Right lobe of liver (tissue), 6 donors: ENCODE data around the gene PLIN4. TPM values are rescaled to one million over a fixed set of nuclear protein-coding genes. Genes with fewer than 3 reads are reported as not detected.

Experiments used
- ATAC-seq, 4 donors: fragments of 200-7000 bp; cut with Tn5 transposase; one replicate each; pipeline ENCODE4 v1.9.1; 2020; ENCODE audit warnings: mild to moderate bottlenecking in 4 of 4, moderate library complexity in 4 of 4
- DNase-seq, 3 donors: peaks; one replicate each; pipeline ENCODE4 v3.0.0-alpha.2; 2020
- H3K27ac ChIP-seq, 3 donors: fragments of 200-600 bp; one replicate each; pipeline ENCODE4 v1.8.0; 2022
- H3K27me3 ChIP-seq, 2 donors: fragments of 200-600 bp; one replicate each; pipeline ENCODE4 v1.8.0; 2022
- H3K36me3 ChIP-seq, 4 donors: fragments of 200-600 bp; sonication (generic) in 1 of 4; one replicate each; pipeline versions ENCODE4 v1.5.1 to v1.8.0; 2017 to 2022; ENCODE audit warnings: control low read depth in 1 of 4
- H3K4me1 ChIP-seq, 4 donors: fragments of 200-600 bp; sonication (generic) in 1 of 4; one replicate each; pipeline versions ENCODE4 v1.5.1 to v1.8.0; 2017 to 2022; ENCODE audit warnings: control low read depth in 1 of 4
- H3K4me3 ChIP-seq, 3 donors: fragments of 200-600 bp; one replicate each; pipeline ENCODE4 v1.8.0; 2022
- H3K9me3 ChIP-seq, 4 donors: fragments of 200-600 bp; sonication (generic) in 1 of 4; one replicate each; pipeline versions ENCODE4 v1.5.1 to v1.8.0; 2017 to 2022; ENCODE audit warnings: control low read depth in 1 of 4
- CTCF ChIP-seq, 4 donors: fragments of 200-600 bp in 3 of 4; fragments of 450-650 bp in 1 of 4; IDR thresholded peaks; one replicate each; pipeline versions ENCODE4 v1.5.1 to v1.8.0; 2016 to 2022; ENCODE audit warnings: antibody characterized with exemption in 4 of 4, mild to moderate bottlenecking in 2 of 4
- POLR2A ChIP-seq: fragments of 450-650 bp; IDR thresholded peaks from one replicate; pipeline ENCODE4 v1.6.1; 2017; ENCODE audit warnings: antibody characterized with exemption, mild to moderate bottlenecking
- WGBS: methylation state at CpG from one replicate; pipeline ENCODE4 v1.1.6; 2018; ENCODE audit warnings: low coverage, low lambda C conversion rate; ENCODE audit not compliant: insufficient coverage; ENCODE audit errors: missing lambda C conversion rate; 5-methylcytosine and 5-hydroxymethylcytosine counted together
- intact Hi-C, 2 donors: fragments of 100-400 bp; cut with DNase I; formaldehyde crosslinking; loops; one replicate each; pipeline versions ENCODE4 v1.11.2 to v1.14.1; 2022
- total RNA-seq, 6 experiments: library from RNA; depleted of rRNA in 2 of 6; stranded (reverse); fragments of >200 nt in 2 of 6; fragmentation: NEBNext Ultra II Directional in 3 of 6; extraction: Animal tissue kit (Norgen Biotek cat#: 25700) in 3 of 6; gene quantifications; one replicate each; pipeline versions ENCODE4 v1.1.0 to v1.2.4, GENCODE V29; 2016 to 2023
- donor health status: DM: no; HTN: yes; CAD: no.
- donor health status: DM: no; HTN: no; CAD: no.
- donor health status: DM: no; HTN: no; CAD: no.
- donor health status: DM: no; HTN: yes; CAD: no.
- donor health status: DM: no; HTN: yes; CAD: no.

PLIN4 gene
- total RNA-seq, 6 experiments from 2014 or later, result 28.4 to 51.2 (median 39.3) TPM

- Histone ChIP-seq H3K4me1 (no peaks in the 10 kb centered on the region), H3K27me3 (no peaks in the 10 kb centered on the region), H3K4me3 (no peak overlapping the region), H3K27ac (no peak overlapping the region), H3K36me3 (peaks cover 0 to 61% (median 13%) of the 10 kb centered on the region in 4 donors), H3K9me3 (no peaks in the 10 kb centered on the region)
- DNase-seq (peak in 1 of 3 donors; percentile 22), ATAC-seq (peak in 2 of 4 donors; percentile 2 to 5)
- TF ChIP-seq CTCF (IDR thresholded peaks at IDR 0.05), result no peak
- no peak for TF ChIP-seq POLR2A
- 0% methylated on average over 2 of the region's 15 CpGs for WGBS
- intact Hi-C loops, result no loop called here
Observed at GRCh38 chr19:4504891-4505569, 13.3 kb downstream of the PLIN4 start.

GRCh38 chr19:4504297-4504701 lies 14.0 kb downstream of the PLIN4 start:
- no peaks in the 10 kb centered on the region for H3K4me1 ChIP-seq
- H3K4me3 ChIP-seq, result no peak overlapping the region
- intact Hi-C loops, result no loop called here
- no peak overlapping the region for H3K27ac ChIP-seq
- peaks cover 0 to 63% (median 13%) of the 10 kb centered on the region in 4 donors for H3K36me3 ChIP-seq
- 60% methylated on average over 1 of the region's 23 CpGs for WGBS
- DNase-seq (peak in 1 of 3 donors; percentile 54), ATAC-seq (peak in 2 of 4 donors; percentile 2 to 3)
- no peaks in the 10 kb centered on the region for H3K9me3 ChIP-seq
- TF ChIP-seq CTCF (IDR thresholded peaks at IDR 0.05), result no peak
- TF ChIP-seq POLR2A, result no peak
- no peaks in the 10 kb centered on the region for H3K27me3 ChIP-seq

GRCh38 chr19:4503825-4504170 lies 14.5 kb downstream of the PLIN4 start:
- 91% methylated on average over 6 of the region's 10 CpGs for WGBS
- no peaks in the 10 kb centered on the region for H3K27me3 ChIP-seq
- no peak for ATAC-seq
- H3K9me3 ChIP-seq, result no peaks in the 10 kb centered on the region
- TF ChIP-seq POLR2A, result no peak
- TF ChIP-seq CTCF (IDR thresholded peaks at IDR 0.05), result no peak
- intact Hi-C loops, result no loop called here
- no peak overlapping the region for H3K4me3 ChIP-seq
- peaks cover 0 to 64% (median 13%) of the 10 kb centered on the region in 4 donors for H3K36me3 ChIP-seq
- no peak for DNase-seq
- no peaks in the 10 kb centered on the region for H3K4me1 ChIP-seq
- no peak overlapping the region for H3K27ac ChIP-seq

GRCh38 chr19:4503132-4503824 lies 15.0 kb downstream of the PLIN4 start:
- Histone ChIP-seq H3K9me3 (no peaks in the 10 kb centered on the region), H3K4me3 (no peak overlapping the region), H3K27me3 (no peaks in the 10 kb centered on the region), H3K4me1 (no peaks in the 10 kb centered on the region), H3K36me3 (peaks cover 0 to 64% (median 13%) of the 10 kb centered on the region in 4 donors), H3K27ac (no peak overlapping the region)
- DNase-seq (no peak), ATAC-seq (peak in 2 of 4 donors; percentile 1 to 4)
- no peak for TF ChIP-seq CTCF (IDR thresholded peaks at IDR 0.05)
- TF ChIP-seq POLR2A, result no peak
- WGBS, result no CpG with 5 or more reads among the region's 25 CpGs
- intact Hi-C loops, result no loop called here
